ENCODE results near the gene CLNK. TPM values are rescaled to one million over a fixed set of nuclear protein-coding genes. Genes with fewer than 3 reads are reported as not detected.

Gene CLNK
- total and polyA plus RNA-seq, 4 donors, result 0.04 to 0.57 (median 0.14) TPM; not detected in 1

GRCh38 chr4:10504570-10505179 is 179.9 kb downstream of the CLNK start:
- Histone ChIP-seq H3K36me3 (ENCODE audit: control insufficient read depth in 4 of 4, insufficient read depth in 4 of 4, low read length in 4 of 4) (no peaks in the 10 kb centered on the region), H3K27me3 (ENCODE audit: control insufficient read depth in 3 of 3, insufficient read depth in 3 of 3, low read length in 2 of 3) (no peaks in the 10 kb centered on the region), H3K9me3 (ENCODE audit: control insufficient read depth in 4 of 4, insufficient read depth in 3 of 4, low read length in 3 of 4) (no peaks in the 10 kb centered on the region), H3K9ac (ENCODE audit: insufficient read depth in 1 of 2, low read length in 2 of 2) (no peak overlapping the region), H3K4me1 (ENCODE audit: control insufficient read depth in 5 of 5, insufficient read depth in 5 of 5, low read length in 5 of 5) (no peaks in the 10 kb centered on the region), H3K4me3 (no peak overlapping the region), H3K27ac (ENCODE audit: low read depth in 1 of 2, low read length in 1 of 2) (no peak overlapping the region)
- no peak for ATAC-seq (ENCODE audit: insufficient read depth, low FRiP score)
- TF ChIP-seq CTCF (IDR thresholded peaks at IDR 0.05; ENCODE audit: control extremely low read depth, extremely low read depth), result no peak
- no peak for DNase-seq
- WGBS, 2 donors, result 81% methylated on average over 5 of the region's 5 CpGs

GRCh38 chr4:10502717-10503116 is 181.9 kb downstream of the CLNK start:
- ATAC-seq (ENCODE audit: insufficient read depth, low FRiP score) (no peak), DNase-seq (no peak)
- Histone ChIP-seq H3K27me3 (ENCODE audit: control insufficient read depth in 3 of 3, insufficient read depth in 3 of 3, low read length in 2 of 3) (no peaks in the 10 kb centered on the region), H3K27ac (ENCODE audit: low read depth in 1 of 2, low read length in 1 of 2) (no peak overlapping the region), H3K36me3 (ENCODE audit: control insufficient read depth in 4 of 4, insufficient read depth in 4 of 4, low read length in 4 of 4) (no peaks in the 10 kb centered on the region), H3K9ac (ENCODE audit: insufficient read depth in 1 of 2, low read length in 2 of 2) (no peak overlapping the region), H3K4me3 (no peak overlapping the region), H3K9me3 (ENCODE audit: control insufficient read depth in 4 of 4, insufficient read depth in 3 of 4, low read length in 3 of 4) (no peaks in the 10 kb centered on the region), H3K4me1 (ENCODE audit: control insufficient read depth in 5 of 5, insufficient read depth in 5 of 5, low read length in 5 of 5) (no peaks in the 10 kb centered on the region)
- TF ChIP-seq CTCF (IDR thresholded peaks at IDR 0.05; ENCODE audit: control extremely low read depth, extremely low read depth), result no peak
- WGBS, 2 donors, result 83 to 94% methylated on average over 5 of the region's 5 CpGs

- no peak for DNase-seq
- ATAC-seq (ENCODE audit: insufficient read depth, low FRiP score), result no peak
- Histone ChIP-seq H3K36me3 (ENCODE audit: control insufficient read depth in 4 of 4, insufficient read depth in 4 of 4, low read length in 4 of 4) (no peaks in the 10 kb centered on the region), H3K9ac (ENCODE audit: insufficient read depth in 1 of 2, low read length in 2 of 2) (no peak overlapping the region), H3K4me1 (ENCODE audit: control insufficient read depth in 5 of 5, insufficient read depth in 5 of 5, low read length in 5 of 5) (no peaks in the 10 kb centered on the region), H3K9me3 (ENCODE audit: control insufficient read depth in 4 of 4, insufficient read depth in 3 of 4, low read length in 3 of 4) (no peaks in the 10 kb centered on the region), H3K4me3 (no peak overlapping the region), H3K27ac (ENCODE audit: low read depth in 1 of 2, low read length in 1 of 2) (no peak overlapping the region), H3K27me3 (ENCODE audit: control insufficient read depth in 3 of 3, insufficient read depth in 3 of 3, low read length in 2 of 3) (no peaks in the 10 kb centered on the region)
- TF ChIP-seq CTCF (IDR thresholded peaks at IDR 0.05; ENCODE audit: control extremely low read depth, extremely low read depth), result no peak
- WGBS, 2 donors, result 74 to 88% methylated on average over 6 of the region's 6 CpGs
Observed at GRCh38 chr4:10500776-10501175, 183.8 kb downstream of the CLNK start.

GRCh38 chr4:10496200-10496599 is 188.4 kb downstream of the CLNK start:
- no peak for DNase-seq
- TF ChIP-seq CTCF (IDR thresholded peaks at IDR 0.05; ENCODE audit: control extremely low read depth, extremely low read depth), result no peak
- Histone ChIP-seq H3K36me3 (ENCODE audit: control insufficient read depth in 4 of 4, insufficient read depth in 4 of 4, low read length in 4 of 4) (no peaks in the 10 kb centered on the region), H3K9ac (ENCODE audit: insufficient read depth in 1 of 2, low read length in 2 of 2) (no peak overlapping the region), H3K27me3 (ENCODE audit: control insufficient read depth in 3 of 3, insufficient read depth in 3 of 3, low read length in 2 of 3) (no peaks in the 10 kb centered on the region), H3K4me1 (ENCODE audit: control insufficient read depth in 5 of 5, insufficient read depth in 5 of 5, low read length in 5 of 5) (no peaks in the 10 kb centered on the region), H3K9me3 (ENCODE audit: control insufficient read depth in 4 of 4, insufficient read depth in 3 of 4, low read length in 3 of 4) (no peaks in the 10 kb centered on the region), H3K27ac (ENCODE audit: low read depth in 1 of 2, low read length in 1 of 2) (no peak overlapping the region), H3K4me3 (no peak overlapping the region)
- no peak for ATAC-seq (ENCODE audit: insufficient read depth, low FRiP score)
- WGBS, 2 donors, result 64 to 73% methylated on average over 4 of the region's 4 CpGs
